ENCODE measurements around the gene MARK2. TPM values are rescaled to one million over a fixed set of nuclear protein-coding genes. Genes with fewer than 3 reads are reported as not detected.
A peak's percentile ranks its signal among the peaks of the same experiment; 100 is the strongest.

MARK2 gene
- polyA plus RNA-seq, 3 donors = 32.4 to 55.7 (median 33.3) TPM

- no peaks in the 10 kb centered on the region for H3K27me3 ChIP-seq (ENCODE audit: control insufficient read depth in 2 of 2, insufficient read depth in 2 of 2, low read length in 2 of 2)
- 100% methylated on average over 2 of the region's 8 CpGs for WGBS (ENCODE audit: insufficient coverage)
- peaks cover 93% of the 10 kb centered on the region for H3K79me2 ChIP-seq (ENCODE audit: insufficient read depth, low read length)
- H3K4me3 Mint-ChIP-seq = no peak overlapping the region
- H3K4me1 Mint-ChIP-seq = peaks cover 51% of the 10 kb centered on the region
- peaks cover 27 to 59% of the 10 kb centered on the region in 2 donors for H3K36me3 Mint-ChIP-seq
- no peak overlapping the region for H3K27ac ChIP-seq (ENCODE audit: low read depth in 1 of 2, low read length in 2 of 2)
- peaks cover 98% of the 10 kb centered on the region for H4K20me1 ChIP-seq (ENCODE audit: insufficient read depth, low read length)
- H3K36me3 ChIP-seq (replicated peaks in 1 of 2; ENCODE audit: control insufficient read depth in 1 of 2, insufficient read depth in 2 of 2, low read length in 2 of 2) = peaks cover 18 to 54% of the 10 kb centered on the region in 2 donors
- no peak for TF ChIP-seq CTCF (IDR thresholded peaks at IDR 0.05)
- H3K4me1 ChIP-seq (ENCODE audit: control insufficient read depth in 1 of 2, insufficient read depth in 2 of 2, low read length in 2 of 2) = peaks cover 39 to 44% of the 10 kb centered on the region in 2 donors
- no peaks in the 10 kb centered on the region for H3K9me3 ChIP-seq (replicated peaks in 1 of 2; ENCODE audit: control insufficient read depth in 1 of 2, insufficient read depth in 1 of 2, low read length in 2 of 2)
- no peak for DNase-seq
- no peak overlapping the region for H3K9ac ChIP-seq (ENCODE audit: insufficient read depth, low read length, poor library complexity, severe bottlenecking)
- H2AFZ ChIP-seq (ENCODE audit: insufficient read depth, low read depth, low read length, poor library complexity, severe bottlenecking) = no peak overlapping the region
- H3K4me3 ChIP-seq (replicated peaks in 1 of 3; ENCODE audit: low read depth in 2 of 3, low read length in 3 of 3) = no peak overlapping the region
- H3K27ac Mint-ChIP-seq = peak overlapping the region in 3 of 7 donors; percentile 2 to 23 (median 2)
- H3K4me2 ChIP-seq (replicated peaks; ENCODE audit: extremely low read depth, low read length, poor library complexity, severe bottlenecking) = no peak overlapping the region
- H3K27me3 Mint-ChIP-seq (ENCODE audit: low read depth in 3 of 3) = no peaks in the 10 kb centered on the region
- intact Hi-C loops (cut with micrococcal nuclease) = no loop called here
- H3K9me3 Mint-ChIP-seq = no peaks in the 10 kb centered on the region
These were observed 36.7 kb downstream of the MARK2 start for GRCh38 chr11:63875506-63876065.

GRCh38 chr11:63876616-63877015, 37.7 kb downstream of the MARK2 start:
- Histone ChIP-seq H3K9me3 (replicated peaks in 1 of 2; ENCODE audit: control insufficient read depth in 1 of 2, insufficient read depth in 1 of 2, low read length in 2 of 2) (no peaks in the 10 kb centered on the region), H3K4me3 (replicated peaks in 1 of 3; ENCODE audit: low read depth in 2 of 3, low read length in 3 of 3) (no peak overlapping the region), H3K4me1 (ENCODE audit: control insufficient read depth in 1 of 2, insufficient read depth in 2 of 2, low read length in 2 of 2) (peaks cover 31 to 34% of the 10 kb centered on the region in 2 donors), H3K4me2 (replicated peaks; ENCODE audit: extremely low read depth, low read length, poor library complexity, severe bottlenecking) (no peak overlapping the region), H3K36me3 (replicated peaks in 1 of 2; ENCODE audit: control insufficient read depth in 1 of 2, insufficient read depth in 2 of 2, low read length in 2 of 2) (peaks cover 18 to 54% of the 10 kb centered on the region in 2 donors), H3K27ac (ENCODE audit: low read depth in 1 of 2, low read length in 2 of 2) (no peak overlapping the region), H3K9ac (ENCODE audit: insufficient read depth, low read length, poor library complexity, severe bottlenecking) (no peak overlapping the region), H2AFZ (ENCODE audit: insufficient read depth, low read depth, low read length, poor library complexity, severe bottlenecking) (no peak overlapping the region), H4K20me1 (ENCODE audit: insufficient read depth, low read length) (peaks cover 98% of the 10 kb centered on the region), H3K27me3 (ENCODE audit: control insufficient read depth in 2 of 2, insufficient read depth in 2 of 2, low read length in 2 of 2) (no peaks in the 10 kb centered on the region), H3K79me2 (ENCODE audit: insufficient read depth, low read length) (peaks cover 95% of the 10 kb centered on the region)
- Mint-ChIP-seq H3K4me1 (peaks cover 52% of the 10 kb centered on the region), H3K9me3 (no peaks in the 10 kb centered on the region), H3K27me3 (ENCODE audit: low read depth in 3 of 3) (no peaks in the 10 kb centered on the region), H3K27ac (peak overlapping the region in 3 of 7 donors; percentile 1 to 66 (median 60)), H3K4me3 (no peak overlapping the region), H3K36me3 (peaks cover 31 to 65% of the 10 kb centered on the region in 2 donors)
- DNase-seq = no peak
- TF ChIP-seq CTCF (IDR thresholded peaks at IDR 0.05) = no peak
- 95% methylated on average over 3 of the region's 6 CpGs for WGBS (ENCODE audit: insufficient coverage)
- intact Hi-C loops (cut with micrococcal nuclease) = no loop called here

Data from CD14-positive monocyte (primary cell).